GM12874 (cell line): Measurements from ENCODE around the gene PDE6B.

Experiments used
- TF ChIP-seq, protein P1 (sequence below): IDR thresholded peaks from 2 replicates; pipeline ENCODE4 v1.5.1; 2011; ENCODE audit warnings: low read depth, mild to moderate bottlenecking, control low read depth, low read length, moderate library complexity; ENCODE audit not compliant: insufficient read depth

Gene PDE6B

DNA sequence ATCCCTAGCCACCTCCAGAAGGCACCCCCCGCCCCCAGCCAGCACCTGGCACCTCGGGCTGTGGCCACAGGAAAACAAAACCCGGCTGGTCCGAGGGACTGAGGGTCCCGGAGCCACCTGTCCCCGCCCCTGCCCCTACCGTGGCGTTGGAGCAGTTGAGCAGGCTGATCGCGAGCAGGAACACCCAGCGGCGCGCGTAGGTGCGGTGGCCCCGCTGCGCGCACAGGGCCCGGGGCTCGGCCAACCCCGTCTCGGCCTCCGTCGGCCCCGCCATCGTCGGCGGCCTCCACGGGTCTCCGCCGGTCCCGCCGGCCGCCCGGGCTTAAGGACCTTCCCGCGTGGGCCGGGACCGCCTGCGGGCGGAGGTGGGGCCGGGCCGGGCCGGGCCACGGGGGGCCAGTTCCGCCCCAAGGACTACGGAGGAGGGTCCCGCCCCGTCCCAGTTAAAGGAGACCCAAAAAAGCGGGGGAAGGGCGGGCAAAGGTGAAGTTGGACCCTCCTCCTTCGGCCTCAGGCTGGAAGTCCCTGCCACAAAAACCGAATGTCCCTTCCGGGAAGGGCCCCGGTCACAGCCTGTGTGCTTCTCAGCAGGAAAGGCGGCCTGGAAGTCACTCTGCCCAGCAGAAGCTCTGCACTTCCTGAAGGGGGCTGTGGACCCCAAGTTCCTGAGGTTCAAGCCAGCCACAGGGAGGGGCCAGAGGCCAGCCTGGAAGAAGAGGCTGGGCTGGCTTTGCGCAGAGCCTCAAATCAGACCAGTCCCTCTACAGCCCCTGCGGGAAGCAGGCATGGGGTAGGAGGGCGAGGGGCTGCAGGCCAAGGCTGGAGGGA, 63.7 kb downstream of the PDE6B start, which contains the start of gene SLC49A3:
Gene SLC49A3, minus strand, starts transcription at position 298 of the 828 bp plus-strand sequence. Its CDS starts 24 bp downstream, at position 274.
- TF ChIP-seq, protein P1, sequence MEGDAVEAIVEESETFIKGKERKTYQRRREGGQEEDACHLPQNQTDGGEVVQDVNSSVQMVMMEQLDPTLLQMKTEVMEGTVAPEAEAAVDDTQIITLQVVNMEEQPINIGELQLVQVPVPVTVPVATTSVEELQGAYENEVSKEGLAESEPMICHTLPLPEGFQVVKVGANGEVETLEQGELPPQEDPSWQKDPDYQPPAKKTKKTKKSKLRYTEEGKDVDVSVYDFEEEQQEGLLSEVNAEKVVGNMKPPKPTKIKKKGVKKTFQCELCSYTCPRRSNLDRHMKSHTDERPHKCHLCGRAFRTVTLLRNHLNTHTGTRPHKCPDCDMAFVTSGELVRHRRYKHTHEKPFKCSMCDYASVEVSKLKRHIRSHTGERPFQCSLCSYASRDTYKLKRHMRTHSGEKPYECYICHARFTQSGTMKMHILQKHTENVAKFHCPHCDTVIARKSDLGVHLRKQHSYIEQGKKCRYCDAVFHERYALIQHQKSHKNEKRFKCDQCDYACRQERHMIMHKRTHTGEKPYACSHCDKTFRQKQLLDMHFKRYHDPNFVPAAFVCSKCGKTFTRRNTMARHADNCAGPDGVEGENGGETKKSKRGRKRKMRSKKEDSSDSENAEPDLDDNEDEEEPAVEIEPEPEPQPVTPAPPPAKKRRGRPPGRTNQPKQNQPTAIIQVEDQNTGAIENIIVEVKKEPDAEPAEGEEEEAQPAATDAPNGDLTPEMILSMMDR = no peak

DNA sequence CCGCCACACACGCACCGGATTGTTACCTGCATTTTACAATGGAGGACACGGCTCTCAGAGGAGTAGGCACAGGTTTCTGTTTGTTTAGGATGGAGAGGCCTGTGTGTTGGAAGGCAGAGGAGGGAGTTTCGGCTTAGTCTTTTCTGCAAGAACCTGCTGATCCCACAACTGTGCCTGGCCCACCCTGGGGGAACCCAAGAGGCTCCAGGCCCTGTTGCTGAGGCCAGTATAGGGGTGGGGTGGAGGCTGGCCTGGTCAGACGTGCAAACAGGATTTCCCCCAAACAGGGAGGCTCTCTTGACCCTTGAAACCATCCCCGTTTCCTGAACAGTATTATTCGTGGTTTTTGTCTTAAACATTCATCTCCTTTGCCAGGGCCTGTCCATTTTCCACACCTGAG, 64.3 kb downstream of the PDE6B start:
- TF ChIP-seq, protein P1 = no peak

DNA sequence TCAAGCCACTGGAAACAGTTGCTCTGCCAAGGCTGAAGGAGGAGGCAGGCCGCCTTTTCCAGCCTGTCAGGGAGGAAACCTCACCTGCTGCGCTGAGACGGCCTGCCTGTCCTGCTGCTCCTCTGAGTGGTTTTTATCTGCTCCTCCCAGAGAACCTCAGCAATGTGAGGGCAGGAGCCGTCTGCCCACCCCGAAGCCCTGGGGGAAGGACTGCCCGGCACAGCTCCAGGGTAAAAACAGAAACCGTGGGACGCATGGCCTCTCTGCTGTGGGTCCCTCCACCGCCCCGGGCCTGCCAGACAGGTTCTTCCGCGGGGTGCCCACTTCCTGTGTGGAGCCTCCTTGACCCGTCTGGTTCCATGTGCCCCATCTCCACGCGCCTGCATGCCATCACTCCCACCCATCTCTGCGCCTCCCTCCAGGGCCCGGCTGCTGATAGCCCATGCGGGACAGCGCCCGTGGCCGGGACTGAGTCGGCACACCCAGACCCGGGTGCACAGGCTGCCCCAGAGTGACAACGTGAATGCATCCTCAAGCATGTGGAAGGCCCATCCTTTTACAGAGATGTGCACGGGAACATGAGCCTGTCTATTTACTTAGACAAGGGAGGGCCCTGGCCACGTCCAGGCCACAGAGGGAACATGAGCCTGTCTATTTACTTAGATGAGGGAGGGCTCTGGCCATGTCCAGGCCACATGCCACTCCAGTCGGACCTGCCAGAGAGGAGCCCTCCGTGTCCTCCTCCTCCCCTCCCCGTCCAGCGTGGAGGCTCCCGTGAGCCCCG, 67.6 kb downstream of the PDE6B start:
- TF ChIP-seq, protein P1 = no peak

DNA sequence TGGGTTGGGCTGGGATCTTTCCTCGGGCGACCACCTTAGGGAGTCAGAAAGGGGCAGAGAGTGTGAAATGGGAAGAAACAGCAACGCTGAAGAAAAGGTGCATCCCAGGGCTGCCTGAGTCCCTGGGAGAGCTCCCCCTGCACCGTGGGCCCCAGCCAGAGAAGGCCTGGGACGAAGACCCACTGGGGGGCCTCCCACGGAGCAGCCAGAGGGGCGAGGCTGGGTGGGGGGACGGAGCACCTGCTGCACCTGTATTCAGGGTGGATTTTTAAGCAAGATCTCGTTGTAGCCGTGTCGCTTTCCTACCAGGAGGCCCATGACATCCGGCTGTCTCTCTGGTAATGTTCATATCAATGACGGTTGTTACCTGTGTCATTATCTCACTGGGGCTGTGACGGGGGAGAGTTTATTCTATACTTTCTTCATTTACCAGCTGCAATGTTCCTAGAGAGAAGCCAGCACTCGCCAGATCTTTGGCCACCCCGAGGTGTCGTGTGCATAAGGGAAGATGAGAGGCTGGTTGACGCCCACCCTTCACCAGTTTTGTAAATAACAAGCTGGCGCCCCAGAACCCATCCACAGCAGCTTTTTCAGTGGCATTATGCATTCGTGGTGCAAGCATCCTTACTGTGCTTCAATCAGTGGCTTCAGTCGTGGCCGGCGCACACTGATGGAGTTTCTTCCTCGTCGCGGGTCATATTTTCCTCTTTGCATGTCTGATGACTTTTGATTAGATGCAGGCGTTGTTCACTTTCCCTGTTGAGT, 74.6 kb downstream of the PDE6B start:
- TF ChIP-seq, protein P1 = no peak

DNA sequence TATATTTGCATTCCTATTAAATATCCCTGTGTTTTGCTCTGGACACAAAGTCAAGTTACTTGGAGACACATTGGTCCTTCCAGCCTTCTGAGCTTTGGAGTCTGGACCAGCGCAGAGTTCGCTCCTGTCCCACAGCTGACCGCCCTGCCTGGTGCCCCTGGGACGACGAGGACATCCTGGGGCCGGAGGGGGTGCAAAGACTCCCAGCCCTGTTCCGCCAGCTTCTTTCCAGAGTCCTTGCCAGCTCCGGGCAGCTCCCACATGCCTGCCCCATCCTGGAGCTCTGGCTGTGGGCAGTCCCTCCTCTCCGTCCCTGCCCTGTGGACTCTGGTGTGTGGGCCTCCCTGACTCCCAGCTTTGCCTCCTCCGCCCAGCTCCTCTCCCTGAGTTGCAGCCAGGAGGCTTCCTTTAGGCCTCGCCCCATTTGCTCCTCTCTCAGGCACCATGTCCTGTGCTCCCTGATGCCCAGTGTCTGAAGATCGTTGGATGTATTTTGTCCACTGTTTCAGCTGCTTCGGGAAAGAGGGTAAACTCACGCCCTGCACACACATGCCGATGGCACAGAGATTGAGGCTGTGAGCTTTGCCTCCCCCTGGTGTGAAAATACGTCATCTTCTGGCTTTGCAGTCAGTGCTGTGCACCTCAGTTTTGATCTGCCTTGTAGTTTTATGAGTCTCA, 75.4 kb downstream of the PDE6B start:
- TF ChIP-seq, protein P1 = no peak

DNA sequence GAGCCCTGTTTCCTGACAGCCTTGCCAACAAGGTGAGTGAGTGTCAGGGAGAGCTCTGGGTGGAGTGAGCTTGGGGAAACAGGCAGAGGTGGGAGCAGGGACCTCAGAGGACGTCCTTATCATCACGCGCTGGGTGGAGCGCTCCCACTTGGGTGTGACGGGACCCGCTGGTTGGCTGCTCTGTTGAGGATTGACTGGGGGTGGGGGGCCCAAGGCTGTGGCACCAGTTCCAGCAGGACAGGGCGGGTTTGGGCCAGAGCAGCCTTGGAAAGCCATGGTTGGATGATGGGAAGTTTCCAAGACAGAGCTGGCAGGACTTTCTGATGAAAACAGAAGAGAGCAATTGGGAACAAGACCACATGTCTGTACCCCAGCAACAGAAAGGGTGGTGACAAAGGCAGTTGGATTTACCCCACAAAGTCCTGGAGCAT, 77.3 kb downstream of the PDE6B start:
- TF ChIP-seq, protein P1 = no peak
